Measurements from ENCODE around the gene BPHL. TPM values are rescaled to one million over a fixed set of nuclear protein-coding genes. Genes with fewer than 3 reads are reported as not detected.
A peak's percentile ranks its signal among the peaks of the same experiment; 100 is the strongest.

Gene BPHL
- total and polyA plus RNA-seq, 10 of the 15 experiments (the other 5 are each of a cell fraction or from before 2014, with no cell fraction given), result 8.0 to 17.8 (median 12.4) TPM

DNA sequence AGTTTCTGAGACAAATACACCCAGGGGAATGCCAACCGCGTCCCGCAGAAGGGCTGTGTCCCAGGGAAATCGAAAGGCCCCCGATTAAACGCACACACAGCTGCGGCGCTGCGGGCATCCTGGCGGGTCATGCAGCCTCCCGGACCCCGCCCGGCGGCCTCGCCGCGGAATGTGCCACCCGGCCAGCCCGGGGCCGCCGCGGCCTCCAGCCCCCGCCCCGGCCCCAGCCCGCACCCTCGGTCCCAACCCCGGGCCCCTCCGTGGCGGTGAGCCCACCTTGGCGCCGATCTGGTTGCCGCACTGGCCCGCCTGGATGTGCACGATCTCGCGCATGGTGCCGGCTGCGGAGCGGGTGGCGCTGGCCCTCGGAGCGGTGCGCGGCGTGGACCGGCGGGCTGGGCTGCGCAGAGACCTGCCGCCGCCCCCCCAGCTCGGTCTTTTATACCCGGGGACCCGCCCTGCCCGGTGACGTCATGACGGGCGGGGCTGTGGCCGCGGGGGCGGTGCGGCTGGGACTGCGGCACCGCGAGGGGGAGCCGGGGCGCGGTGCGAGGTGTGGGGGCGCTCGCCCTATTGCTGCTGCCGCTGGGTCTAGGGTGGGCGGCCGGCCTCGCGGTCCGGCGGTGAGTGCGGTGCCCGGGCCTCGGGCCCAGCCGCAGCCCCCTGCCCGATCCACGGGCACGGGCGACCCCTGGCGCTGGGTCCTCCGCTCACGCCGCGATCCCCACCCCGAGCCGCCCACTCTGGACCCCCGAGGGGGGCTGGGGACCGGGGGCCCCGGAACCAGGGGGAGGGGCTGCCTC lies 38.8 kb downstream of the BPHL start, which contains the start of gene TUBB2A (continued):
- TF ChIP-seq CTCF (IDR thresholded peaks at IDR 0.05 in 2 of 3, conservative IDR thresholded peaks at IDR 0.05 in 1 of 3; ENCODE audit: control insufficient read depth in 2 of 3, extremely low read depth in 1 of 3, insufficient read depth in 1 of 3, low read depth in 3 of 3, low read length in 3 of 3) (peak in 2 of 3 experiments; percentile 27 to 48; a peak in 5 of 6 replicates), CBFB (IDR thresholded peaks at IDR 0.05; ENCODE audit: low read depth) (no peak), ATF3 (IDR thresholded peaks at IDR 0.05; ENCODE audit: borderline replicate concordance, extremely low read depth, low read depth, low read length) (no peak), NFIC (IDR thresholded peaks at IDR 0.05; ENCODE audit: low read depth, low read length) (no peak), RELA (IDR thresholded peaks at IDR 0.05; ENCODE audit: borderline replicate concordance, partially characterized antibody) (no peak), MXI1 (IDR thresholded peaks at IDR 0.05; ENCODE audit: low read depth, low read length) (0 out of 2 replicates have a peak, but pooled peaks have one; percentile 22), TBL1XR1 (IDR thresholded peaks at IDR 0.05; ENCODE audit: low read depth, low read length) (no peak), BACH1 (IDR thresholded peaks at IDR 0.05; ENCODE audit: borderline replicate concordance) (peak; percentile 70; the same call in 1 of the 2 replicates), CREB1 (IDR thresholded peaks at IDR 0.05; ENCODE audit: low read depth) (peak; percentile 85), IKZF2 (IDR thresholded peaks at IDR 0.05) (no peak), RELB (IDR thresholded peaks at IDR 0.05; ENCODE audit: low read depth) (no peak), SMC3 (IDR thresholded peaks at IDR 0.05; ENCODE audit: borderline replicate concordance, low read length) (no peak), EGR1 (IDR thresholded peaks at IDR 0.05; ENCODE audit: borderline replicate concordance in 1 of 2, low read depth in 2 of 2, low read length in 2 of 2) (peak in 1 of 2 experiments; percentile 99; a peak in 2 of 3 replicates), RCOR1 (conservative IDR thresholded peaks at IDR 0.05; ENCODE audit: low read depth, low read length) (no peak), RAD51 (IDR thresholded peaks at IDR 0.05) (no peak)
